HFF-Myc (cell line): ENCODE results near the gene LRRIQ1.

Experiments used
- DNase-seq: peaks from one replicate; pipeline ENCODE4 v3.0.0-alpha.2; 2011; ENCODE audit warnings: low read depth; ENCODE audit errors: extremely low read depth
- H3K4me3 ChIP-seq: replicated peaks from 2 replicates; pipeline ENCODE4 v1.5.1; 2011; ENCODE audit warnings: low read depth, mild to moderate bottlenecking, control low read depth, low read length
- CTCF ChIP-seq: IDR thresholded peaks from 2 replicates; pipeline ENCODE4 v1.5.1; 2012; ENCODE audit warnings: mild to moderate bottlenecking, low read depth, low read length, control low read depth; ENCODE audit errors: missing control alignments

LRRIQ1 gene

GRCh38 chr12:85138833-85139232, 102.7 kb downstream of the LRRIQ1 start:
- DNase-seq, result no peak
- no peak for TF ChIP-seq CTCF

GRCh38 chr12:85147331-85147730, 111.2 kb downstream of the LRRIQ1 start:
- no peak for TF ChIP-seq CTCF

More at GRCh38 chr12:85138833-85139232, 102.7 kb downstream of the LRRIQ1 start:
- no peak overlapping the region for H3K4me3 ChIP-seq

GRCh38 chr12:85152311-85152729, 116.2 kb downstream of the LRRIQ1 start:
- H3K4me3 ChIP-seq, result no peak overlapping the region
- TF ChIP-seq CTCF, result no peak
- DNase-seq, result no peak

More at GRCh38 chr12:85147331-85147730, 111.2 kb downstream of the LRRIQ1 start:
- no peak for DNase-seq
- H3K4me3 ChIP-seq, result no peak overlapping the region

- no peak for DNase-seq
- TF ChIP-seq CTCF, result peak; percentile 8
- no peak overlapping the region for H3K4me3 ChIP-seq
These were observed 119.6 kb downstream of the LRRIQ1 start for GRCh38 chr12:85155791-85156190.

GRCh38 chr12:85156569-85156968, 120.4 kb downstream of the LRRIQ1 start:
- H3K4me3 ChIP-seq, result no peak overlapping the region
- DNase-seq, result no peak
- TF ChIP-seq CTCF, result no peak

GRCh38 chr12:85157035-85157603, 121.0 kb downstream of the LRRIQ1 start:
- TF ChIP-seq CTCF, result no peak
- H3K4me3 ChIP-seq, result no peak overlapping the region
- no peak for DNase-seq
